Osteocyte (in vitro differentiated cells): ENCODE data around the gene NPPA. TPM values are rescaled to one million over a fixed set of nuclear protein-coding genes. Genes with fewer than 3 reads are reported as not detected.

Experiments used
- DNase-seq: peaks from one replicate; pipeline ENCODE4 v3.0.0; 2021; ENCODE audit warnings: mixed read lengths; ENCODE audit not compliant: unreplicated experiment; ENCODE audit errors: extremely low spot score
- H3K27ac Mint-ChIP-seq: one replicate; pipeline ENCODE4 v1.8.0; 2021; ENCODE audit warnings: mild to moderate bottlenecking, mixed read lengths; ENCODE audit not compliant: unreplicated experiment
- H3K27me3 Mint-ChIP-seq: one replicate; pipeline ENCODE4 v1.8.0; 2021; ENCODE audit warnings: mixed read lengths; ENCODE audit not compliant: unreplicated experiment
- H3K36me3 Mint-ChIP-seq: one replicate; pipeline ENCODE4 v1.8.0; 2021; ENCODE audit warnings: mixed read lengths; ENCODE audit not compliant: unreplicated experiment
- H3K4me1 Mint-ChIP-seq: one replicate; pipeline ENCODE4 v1.8.0; 2021; ENCODE audit warnings: mixed read lengths; ENCODE audit not compliant: unreplicated experiment
- H3K4me3 Mint-ChIP-seq: one replicate; pipeline ENCODE4 v1.8.0; 2021; ENCODE audit warnings: mild to moderate bottlenecking, moderate library complexity, mixed read lengths; ENCODE audit not compliant: unreplicated experiment
- H3K9me3 Mint-ChIP-seq: one replicate; pipeline ENCODE4 v1.8.0; 2021; ENCODE audit warnings: mixed read lengths; ENCODE audit not compliant: unreplicated experiment
- CTCF ChIP-seq: fragments of 200-600 bp; sonication (generic); IDR thresholded peaks from 2 replicates; pipeline ENCODE4 v1.5.0; 2021; ENCODE audit warnings: antibody characterized with exemption, mild to moderate bottlenecking, moderate library complexity
- total RNA-seq: library from RNA; stranded (reverse); gene quantifications from 2 replicates; pipeline ENCODE4 v1.2.1, GENCODE V29; 2021

Gene NPPA
- total RNA-seq, 1 donor from 2014 or later, result not detected

- Mint-ChIP-seq H3K9me3 (no peaks in the 10 kb centered on the region), H3K27me3 (no peaks in the 10 kb centered on the region), H3K4me3 (no peak overlapping the region), H3K4me1 (peaks cover 3% of the 10 kb centered on the region), H3K36me3 (peaks cover 36% of the 10 kb centered on the region), H3K27ac (no peak overlapping the region)
- TF ChIP-seq CTCF, result no peak
- DNase-seq, result no peak
These were observed 13.7 kb downstream of the NPPA start for GRCh38 chr1:11833900-11834299.

DNA sequence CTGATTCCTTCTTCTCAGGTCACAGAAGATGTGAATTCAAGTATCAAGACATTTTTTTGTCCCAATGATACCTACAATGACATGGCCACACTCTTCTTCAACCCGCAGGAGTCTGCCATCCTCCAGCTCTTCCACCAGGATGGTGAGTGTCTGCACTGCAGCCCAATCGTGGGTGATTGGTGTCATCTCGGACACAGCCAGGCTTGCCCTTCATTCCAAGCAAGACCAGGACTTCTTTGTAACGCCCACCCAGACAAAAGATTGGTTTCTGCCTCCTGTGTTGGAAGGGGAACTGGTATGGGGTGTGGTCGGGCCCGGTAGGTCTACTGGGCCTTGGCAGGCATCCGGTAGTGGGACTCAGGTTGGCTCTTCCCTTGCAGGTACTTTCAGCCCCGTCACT lies 14.1 kb downstream of the NPPA start:
- H3K27ac Mint-ChIP-seq, result no peak overlapping the region
- no peak for TF ChIP-seq CTCF
- H3K36me3 Mint-ChIP-seq, result peaks cover 36% of the 10 kb centered on the region
- H3K9me3 Mint-ChIP-seq, result no peaks in the 10 kb centered on the region
- no peak for DNase-seq
- no peak overlapping the region for H3K4me3 Mint-ChIP-seq
- peaks cover 1% of the 10 kb centered on the region for H3K4me1 Mint-ChIP-seq
- H3K27me3 Mint-ChIP-seq, result no peaks in the 10 kb centered on the region

- Mint-ChIP-seq H3K27me3 (no peaks in the 10 kb centered on the region), H3K4me1 (no peaks in the 10 kb centered on the region), H3K36me3 (peaks cover 47% of the 10 kb centered on the region), H3K4me3 (no peak overlapping the region), H3K27ac (no peak overlapping the region), H3K9me3 (no peaks in the 10 kb centered on the region)
- TF ChIP-seq CTCF, result no peak
- DNase-seq, result no peak
These were observed 15.4 kb downstream of the NPPA start for GRCh38 chr1:11831945-11832725.

- Mint-ChIP-seq H3K36me3 (peaks cover 46% of the 10 kb centered on the region), H3K4me3 (no peak overlapping the region), H3K27ac (no peak overlapping the region), H3K4me1 (no peaks in the 10 kb centered on the region), H3K9me3 (no peaks in the 10 kb centered on the region), H3K27me3 (no peaks in the 10 kb centered on the region)
- TF ChIP-seq CTCF, result no peak
- no peak for DNase-seq
These were observed 19.1 kb downstream of the NPPA start for GRCh38 chr1:11828511-11828910.

- Mint-ChIP-seq H3K4me3 (no peak overlapping the region), H3K27me3 (no peaks in the 10 kb centered on the region), H3K36me3 (peaks cover 42% of the 10 kb centered on the region), H3K4me1 (no peaks in the 10 kb centered on the region), H3K27ac (no peak overlapping the region), H3K9me3 (no peaks in the 10 kb centered on the region)
- no peak for TF ChIP-seq CTCF
- DNase-seq, result no peak
These were observed 20.6 kb downstream of the NPPA start for GRCh38 chr1:11826946-11827345.
